ENCODE data around the gene HERC3.

GRCh38 chr4:88756149-88756548 is 163.9 kb downstream of the HERC3 start:
- no peak for TF ChIP-seq POLR2AphosphoS5 (IDR thresholded peaks at IDR 0.05; ENCODE audit: borderline replicate concordance, low read depth, low read length)
- no peak for TF ChIP-seq EZH2 (IDR thresholded peaks at IDR 0.05)
- no peak for TF ChIP-seq FOXP2 (optimal IDR thresholded peaks at IDR 0.05; ENCODE audit: control extremely low read depth, extremely low read length, insufficient read depth)

All from SK-N-MC (cell line).